ENCODE measurements around the gene CCDC92. TPM values are rescaled to one million over a fixed set of nuclear protein-coding genes. Genes with fewer than 3 reads are reported as not detected.

CCDC92 gene
- total RNA-seq, 5 donors from 2014 or later (not counting 1 experiment from before 2014, with no cell fraction given), result 22.1 to 44.9 (median 38.7) TPM

DNA sequence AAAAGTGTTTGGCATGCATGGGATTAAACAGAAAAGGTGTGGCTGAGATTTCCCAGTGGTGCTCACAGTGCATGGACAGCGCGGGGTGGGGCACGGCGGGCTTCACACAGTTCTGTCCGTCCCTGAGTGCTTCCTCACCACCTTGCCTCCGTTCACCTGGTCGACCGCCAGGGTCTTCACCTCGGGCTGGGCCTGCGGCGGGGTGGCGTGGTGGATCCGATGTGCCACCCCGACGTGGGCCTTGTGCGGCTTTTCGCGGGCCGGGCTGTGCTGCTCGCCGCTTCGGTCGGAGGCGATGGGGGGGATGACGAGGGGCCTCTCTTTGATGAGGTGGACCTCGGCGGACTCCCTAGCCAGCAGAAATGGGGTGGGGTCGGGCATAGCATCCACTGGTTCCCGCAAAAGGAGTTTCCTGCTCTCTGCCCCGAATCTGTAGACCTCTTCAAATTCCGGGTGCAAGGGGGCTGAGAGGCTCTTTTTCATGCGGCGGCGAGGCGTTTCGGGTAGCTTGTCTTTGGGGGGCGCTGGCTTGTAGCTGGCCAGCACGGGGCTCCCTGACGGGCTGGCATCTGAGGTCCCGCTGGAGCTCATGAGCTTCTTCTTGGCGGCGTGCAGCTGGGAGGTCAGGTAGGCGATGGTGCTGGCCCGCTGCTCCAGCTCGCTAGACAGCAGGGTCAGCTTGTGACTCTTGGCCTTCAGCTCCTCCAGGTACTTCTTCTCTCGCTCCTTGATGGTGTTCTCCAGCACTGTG lies 35.5 kb downstream of the CCDC92 start:
- ChIA-PET POLR2A (no interaction called here), CTCF (interaction anchor here in 1 of 2 donors (1.0 kb wide), 1 partner anchor 46 kb away, joined by 3 read pairs; no protein-coding TSS in a partner anchor)
- no peaks in the 10 kb centered on the region for H3K27me3 Mint-ChIP-seq
- H3K4me1 Mint-ChIP-seq, result peaks cover 35 to 50% (median 37%) of the 10 kb centered on the region in 3 donors
- Histone ChIP-seq H3K36me3 (ENCODE audit: control insufficient read depth in 2 of 2, extremely low read depth in 1 of 2, insufficient read depth in 1 of 2, low read length in 1 of 2) (peaks cover 15 to 20% of the 10 kb centered on the region in 2 donors), H3K27ac (ENCODE audit: low read length) (peak overlapping the region; percentile 84), H3K4me1 (ENCODE audit: control insufficient read depth in 1 of 2, extremely low read depth in 1 of 2, insufficient read depth in 2 of 2, low read length in 2 of 2) (peaks cover 14 to 49% of the 10 kb centered on the region in 2 experiments), H3K27me3 (replicated peaks in 1 of 2; ENCODE audit: control insufficient read depth in 2 of 2, extremely low read depth in 1 of 2, insufficient read depth in 2 of 2, low read length in 1 of 2) (peaks cover 0 to 6% of the 10 kb centered on the region in 2 experiments), H3K9me3 (no peaks in the 10 kb centered on the region), H3K4me3 (ENCODE audit: control insufficient read depth in 1 of 2, extremely low read depth in 1 of 2, low read length in 1 of 2) (peak overlapping the region; percentile 29 to 48)
- DNase-seq (no peak), ATAC-seq (replicated peaks in 1 of 4) (no peak)
- WGBS (ENCODE audit: insufficient coverage), result 92% methylated on average over 44 of the region's 46 CpGs
- H3K4me3 Mint-ChIP-seq, result peak overlapping the region; percentile 71 to 90 (median 77)
- peak overlapping the region; percentile 88 for H3K27ac Mint-ChIP-seq
- H3K9me3 Mint-ChIP-seq, result no peaks in the 10 kb centered on the region
- H3K36me3 Mint-ChIP-seq, result peaks cover 22% of the 10 kb centered on the region

DNA sequence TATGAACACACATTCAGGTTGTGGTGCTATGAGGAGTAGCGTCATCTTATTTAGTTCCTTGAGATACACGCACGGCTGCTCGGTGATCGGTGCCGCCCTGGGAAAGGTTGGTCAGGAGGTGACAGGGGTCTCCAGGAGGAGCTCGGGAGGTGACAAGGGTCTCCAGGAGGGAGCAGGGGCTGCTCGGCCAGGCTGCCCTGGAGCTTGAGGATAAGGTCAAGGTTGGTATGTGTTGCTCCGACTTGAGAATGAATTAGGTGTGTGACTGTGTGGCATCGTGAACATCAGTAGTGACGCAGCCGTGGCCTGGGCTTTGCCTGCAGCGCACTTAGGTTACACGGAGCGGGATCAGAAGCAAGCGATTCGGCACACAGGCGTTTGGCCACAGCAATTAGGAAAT lies 36.2 kb downstream of the CCDC92 start:
- H3K4me1 Mint-ChIP-seq, result peaks cover 42 to 57% (median 43%) of the 10 kb centered on the region in 3 donors
- peak overlapping the region; percentile 72 to 77 for H3K27ac Mint-ChIP-seq
- DNase-seq (no peak), ATAC-seq (replicated peaks in 1 of 4) (no peak)
- H3K27me3 Mint-ChIP-seq, result no peaks in the 10 kb centered on the region
- Histone ChIP-seq H3K27ac (ENCODE audit: low read length) (no peak overlapping the region), H3K36me3 (ENCODE audit: control insufficient read depth in 2 of 2, extremely low read depth in 1 of 2, insufficient read depth in 1 of 2, low read length in 1 of 2) (peaks cover 10 to 15% of the 10 kb centered on the region in 2 donors), H3K4me3 (ENCODE audit: control insufficient read depth in 1 of 2, extremely low read depth in 1 of 2, low read length in 1 of 2) (no peak overlapping the region), H3K27me3 (replicated peaks in 1 of 2; ENCODE audit: control insufficient read depth in 2 of 2, extremely low read depth in 1 of 2, insufficient read depth in 2 of 2, low read length in 1 of 2) (peaks cover 0 to 9% of the 10 kb centered on the region in 2 experiments), H3K9me3 (no peaks in the 10 kb centered on the region), H3K4me1 (ENCODE audit: control insufficient read depth in 1 of 2, extremely low read depth in 1 of 2, insufficient read depth in 2 of 2, low read length in 2 of 2) (peaks cover 17 to 55% of the 10 kb centered on the region in 2 experiments)
- H3K4me3 Mint-ChIP-seq, result peak overlapping the region; percentile 40 to 70 (median 49)
- WGBS (ENCODE audit: insufficient coverage), result 96% methylated on average over 17 of the region's 18 CpGs
- ChIA-PET POLR2A (no interaction called here), CTCF (interaction anchor here in 1 of 2 donors (0.8 kb wide), 1 partner anchor 31 kb away, joined by 8 read pairs; no protein-coding TSS in a partner anchor)
- no peaks in the 10 kb centered on the region for H3K9me3 Mint-ChIP-seq
- peaks cover 16% of the 10 kb centered on the region for H3K36me3 Mint-ChIP-seq

DNA sequence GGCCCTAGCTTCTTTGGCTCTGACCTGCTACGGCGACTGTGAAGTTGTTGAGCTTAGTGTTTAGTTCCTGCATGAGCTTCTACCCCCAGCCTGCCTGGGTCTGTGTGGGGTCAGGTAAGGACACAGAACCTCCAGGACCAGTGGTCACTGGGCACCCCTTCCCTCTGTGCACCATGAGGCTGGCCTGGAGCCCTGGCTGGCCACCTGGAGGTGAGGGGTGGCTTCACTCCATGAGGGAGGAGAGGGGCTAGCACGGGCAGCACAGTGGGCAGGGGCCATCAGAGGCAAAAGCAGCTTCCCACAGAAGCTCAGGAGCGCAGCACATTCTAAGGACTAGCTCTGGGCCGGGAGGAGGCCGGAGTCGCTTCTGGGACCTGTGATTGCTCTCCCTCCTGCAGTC lies 36.7 kb downstream of the CCDC92 start:
- CTCF ChIA-PET, result interaction anchor here in 1 of 2 donors (0.8 kb wide), 1 partner anchor 31 kb away, joined by 8 read pairs; no protein-coding TSS in a partner anchor
- peaks cover 6 to 15% of the 10 kb centered on the region in 2 donors for H3K36me3 ChIP-seq (ENCODE audit: control insufficient read depth in 2 of 2, extremely low read depth in 1 of 2, insufficient read depth in 1 of 2, low read length in 1 of 2)

DNA sequence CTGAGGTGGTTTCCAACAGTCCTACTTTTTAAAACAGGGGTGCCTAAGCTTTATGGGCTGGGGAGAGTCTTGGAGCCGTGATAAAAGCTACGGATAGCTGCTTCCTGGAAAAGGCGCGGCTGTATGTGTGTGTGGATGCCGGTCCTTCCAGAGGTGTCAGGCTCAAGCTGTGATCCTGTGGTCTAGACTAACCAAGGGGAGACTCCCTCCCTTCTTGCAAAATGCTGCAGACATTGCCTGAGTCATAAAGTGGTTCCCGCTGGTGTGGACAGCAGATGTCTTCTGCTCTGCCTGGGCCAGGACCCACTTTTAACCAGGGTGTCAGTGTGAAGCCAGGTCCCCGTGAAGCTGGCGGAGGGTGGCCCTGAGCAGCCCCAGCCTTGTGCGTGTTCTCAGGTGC lies 37.8 kb downstream of the CCDC92 start:
- H3K4me3 Mint-ChIP-seq, result no peak overlapping the region
- no peaks in the 10 kb centered on the region for H3K9me3 Mint-ChIP-seq
- H3K9me3 ChIP-seq, result no peaks in the 10 kb centered on the region
- H3K27me3 ChIP-seq (replicated peaks in 1 of 2; ENCODE audit: control insufficient read depth in 2 of 2, extremely low read depth in 1 of 2, insufficient read depth in 2 of 2, low read length in 1 of 2), result peaks cover 0 to 24% of the 10 kb centered on the region in 2 experiments
- ChIA-PET CTCF (no interaction called here), POLR2A (interaction anchor here in 1 of 2 donors (0.6 kb wide), 1 partner anchor 80 kb away, joined by 6 read pairs; no protein-coding TSS in a partner anchor)
- 66% methylated on average over 5 of the region's 9 CpGs for WGBS (ENCODE audit: insufficient coverage)
- no peak overlapping the region for H3K4me3 ChIP-seq (ENCODE audit: control insufficient read depth in 1 of 2, extremely low read depth in 1 of 2, low read length in 1 of 2)
- no peak overlapping the region for H3K27ac ChIP-seq (ENCODE audit: low read length)
- no peak overlapping the region for H3K27ac Mint-ChIP-seq
- H3K4me1 ChIP-seq (ENCODE audit: control insufficient read depth in 1 of 2, extremely low read depth in 1 of 2, insufficient read depth in 2 of 2, low read length in 2 of 2), result peaks cover 17 to 60% of the 10 kb centered on the region in 2 experiments
- H3K4me1 Mint-ChIP-seq, result peaks cover 45 to 55% (median 47%) of the 10 kb centered on the region in 3 donors
- ATAC-seq (replicated peaks in 1 of 4) (no peak), DNase-seq (peak in 1 of 35 experiments; percentile 27)
- peaks cover 3 to 11% of the 10 kb centered on the region in 2 donors for H3K36me3 ChIP-seq (ENCODE audit: control insufficient read depth in 2 of 2, extremely low read depth in 1 of 2, insufficient read depth in 1 of 2, low read length in 1 of 2)
- peaks cover 13% of the 10 kb centered on the region for H3K36me3 Mint-ChIP-seq
- H3K27me3 Mint-ChIP-seq, result no peaks in the 10 kb centered on the region

More for the DNA sequence above, 36.7 kb downstream of the CCDC92 start:
- peaks cover 13% of the 10 kb centered on the region for H3K36me3 Mint-ChIP-seq
- H3K9me3 ChIP-seq, result no peaks in the 10 kb centered on the region
- H3K4me1 Mint-ChIP-seq, result peaks cover 45 to 58% (median 47%) of the 10 kb centered on the region in 3 donors
- H3K27ac Mint-ChIP-seq, result peak overlapping the region; percentile 6 to 72
- no CpG with 5 or more reads among the region's 7 CpGs for whole genome bisulfite sequencing (ENCODE audit: insufficient coverage)
- H3K27me3 Mint-ChIP-seq, result no peaks in the 10 kb centered on the region
- H3K27me3 ChIP-seq (replicated peaks in 1 of 2; ENCODE audit: control insufficient read depth in 2 of 2, extremely low read depth in 1 of 2, insufficient read depth in 2 of 2, low read length in 1 of 2), result peaks cover 0 to 14% of the 10 kb centered on the region in 2 experiments
- H3K4me3 ChIP-seq (ENCODE audit: control insufficient read depth in 1 of 2, extremely low read depth in 1 of 2, low read length in 1 of 2), result no peak overlapping the region
- no peak overlapping the region for H3K27ac ChIP-seq (ENCODE audit: low read length)
- ATAC-seq (replicated peaks in 1 of 4) (no peak), DNase-seq (no peak)
- POLR2A ChIA-PET, result no interaction called here
- H3K4me3 Mint-ChIP-seq, result peak overlapping the region in 1 of 3 donors; percentile 70
- peaks cover 17 to 60% of the 10 kb centered on the region in 2 experiments for H3K4me1 ChIP-seq (ENCODE audit: control insufficient read depth in 1 of 2, extremely low read depth in 1 of 2, insufficient read depth in 2 of 2, low read length in 2 of 2)
- no peaks in the 10 kb centered on the region for H3K9me3 Mint-ChIP-seq

DNA sequence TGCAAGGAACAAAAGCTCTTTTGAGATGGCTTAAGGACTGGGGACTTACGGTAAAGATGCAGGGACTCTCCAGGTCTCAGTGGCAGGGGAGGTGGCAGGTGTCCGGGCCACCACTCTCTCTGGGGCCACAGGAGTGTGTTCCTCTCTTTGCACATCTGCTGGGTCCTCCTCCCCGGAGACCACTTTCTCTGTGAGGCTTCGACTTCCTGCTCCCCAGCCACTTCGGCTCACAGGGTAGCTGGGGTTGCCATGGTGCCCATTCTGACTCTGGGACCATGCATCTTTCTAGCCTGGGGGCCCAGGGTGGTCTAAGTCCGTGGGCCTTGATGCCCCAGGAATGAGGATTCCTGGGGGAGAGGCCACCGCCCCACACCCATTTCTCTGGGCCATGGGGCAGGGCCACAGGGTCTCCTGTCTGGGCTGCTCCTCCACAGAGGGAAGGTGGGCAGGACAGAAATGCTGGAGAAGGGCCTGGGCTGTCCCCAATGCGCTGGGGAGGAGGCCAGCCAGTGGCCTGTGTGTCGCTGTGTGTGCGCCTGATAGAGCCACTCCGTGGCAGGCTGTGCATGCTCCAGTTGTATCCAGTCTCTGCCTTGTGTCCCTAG lies 38.5 kb downstream of the CCDC92 start:
- ChIA-PET POLR2A (interaction anchor here in 1 of 2 donors (0.6 kb wide), 1 partner anchor 79 kb away, joined by 6 read pairs; no protein-coding TSS in a partner anchor), CTCF (no interaction called here)
- H3K9me3 ChIP-seq, result no peaks in the 10 kb centered on the region
- Mint-ChIP-seq H3K27ac (no peak overlapping the region), H3K4me3 (no peak overlapping the region), H3K27me3 (peaks cover 0 to 3% of the 10 kb centered on the region in 2 donors), H3K36me3 (peaks cover 13% of the 10 kb centered on the region), H3K9me3 (no peaks in the 10 kb centered on the region), H3K4me1 (peaks cover 42 to 52% (median 45%) of the 10 kb centered on the region in 3 donors)
- DNase-seq (no peak), ATAC-seq (replicated peaks in 1 of 4) (no peak)
- peaks cover 0 to 27% of the 10 kb centered on the region in 2 experiments for H3K27me3 ChIP-seq (replicated peaks in 1 of 2; ENCODE audit: control insufficient read depth in 2 of 2, extremely low read depth in 1 of 2, insufficient read depth in 2 of 2, low read length in 1 of 2)
- H3K27ac ChIP-seq (ENCODE audit: low read length), result no peak overlapping the region
- peaks cover 0 to 10% of the 10 kb centered on the region in 2 donors for H3K36me3 ChIP-seq (ENCODE audit: control insufficient read depth in 2 of 2, extremely low read depth in 1 of 2, insufficient read depth in 1 of 2, low read length in 1 of 2)
- H3K4me3 ChIP-seq (ENCODE audit: control insufficient read depth in 1 of 2, extremely low read depth in 1 of 2, low read length in 1 of 2), result no peak overlapping the region
- H3K4me1 ChIP-seq (ENCODE audit: control insufficient read depth in 1 of 2, extremely low read depth in 1 of 2, insufficient read depth in 2 of 2, low read length in 2 of 2), result peaks cover 17 to 58% of the 10 kb centered on the region in 2 experiments
- 67% methylated on average over 9 of the region's 11 CpGs for WGBS (ENCODE audit: insufficient coverage)

DNA sequence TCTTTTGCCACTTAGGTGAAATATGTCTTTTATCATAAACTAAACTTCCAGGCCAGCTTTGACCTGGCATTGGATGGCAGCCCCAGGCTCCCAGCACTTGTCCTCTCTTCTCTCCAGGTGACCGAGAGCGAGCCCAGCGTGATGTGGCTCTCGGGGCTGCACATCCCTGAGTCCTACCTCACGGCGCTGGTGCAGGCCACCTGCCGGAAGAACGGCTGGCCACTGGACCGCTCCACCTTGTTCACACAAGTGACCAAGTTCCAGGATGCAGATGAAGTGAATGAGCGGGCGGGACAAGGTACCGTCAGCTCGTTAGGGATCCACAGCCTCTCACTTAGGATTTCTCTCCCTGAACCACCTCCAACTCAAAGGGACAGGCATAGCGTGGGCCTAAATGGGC lies 39.4 kb downstream of the CCDC92 start:
- no peak overlapping the region for H3K27ac Mint-ChIP-seq
- no peak overlapping the region for H3K4me3 Mint-ChIP-seq
- H3K27ac ChIP-seq (ENCODE audit: low read length), result no peak overlapping the region
- POLR2A ChIA-PET, result no interaction called here
- 90% methylated on average over 7 of the region's 14 CpGs for WGBS (ENCODE audit: insufficient coverage)
- H3K4me3 ChIP-seq (ENCODE audit: control insufficient read depth in 1 of 2, extremely low read depth in 1 of 2, low read length in 1 of 2), result no peak overlapping the region
- H3K4me1 Mint-ChIP-seq, result peaks cover 33 to 43% (median 36%) of the 10 kb centered on the region in 3 donors
- peaks cover 13% of the 10 kb centered on the region for H3K36me3 Mint-ChIP-seq
- CTCF ChIA-PET, result no interaction called here
- DNase-seq, result no peak
- peaks cover 0 to 10% of the 10 kb centered on the region in 2 donors for H3K36me3 ChIP-seq (ENCODE audit: control insufficient read depth in 2 of 2, extremely low read depth in 1 of 2, insufficient read depth in 1 of 2, low read length in 1 of 2)
- H3K4me1 ChIP-seq (ENCODE audit: control insufficient read depth in 1 of 2, extremely low read depth in 1 of 2, insufficient read depth in 2 of 2, low read length in 2 of 2), result peaks cover 14 to 49% of the 10 kb centered on the region in 2 experiments
- H3K27me3 Mint-ChIP-seq, result peaks cover 0 to 3% of the 10 kb centered on the region in 2 donors
- ATAC-seq (replicated peaks in 1 of 4), result no peak
- no peaks in the 10 kb centered on the region for H3K9me3 Mint-ChIP-seq
- H3K27me3 ChIP-seq (replicated peaks in 1 of 2; ENCODE audit: control insufficient read depth in 2 of 2, extremely low read depth in 1 of 2, insufficient read depth in 2 of 2, low read length in 1 of 2), result peaks cover 0 to 31% of the 10 kb centered on the region in 2 experiments
- H3K9me3 ChIP-seq, result no peaks in the 10 kb centered on the region
